ENCODE measurements around the gene AGXT2. TPM values are rescaled to one million over a fixed set of nuclear protein-coding genes. Genes with fewer than 3 reads are reported as not detected.

The AGXT2 gene
- total RNA-seq, 1 experiment from 2014 or later: not detected

DNA sequence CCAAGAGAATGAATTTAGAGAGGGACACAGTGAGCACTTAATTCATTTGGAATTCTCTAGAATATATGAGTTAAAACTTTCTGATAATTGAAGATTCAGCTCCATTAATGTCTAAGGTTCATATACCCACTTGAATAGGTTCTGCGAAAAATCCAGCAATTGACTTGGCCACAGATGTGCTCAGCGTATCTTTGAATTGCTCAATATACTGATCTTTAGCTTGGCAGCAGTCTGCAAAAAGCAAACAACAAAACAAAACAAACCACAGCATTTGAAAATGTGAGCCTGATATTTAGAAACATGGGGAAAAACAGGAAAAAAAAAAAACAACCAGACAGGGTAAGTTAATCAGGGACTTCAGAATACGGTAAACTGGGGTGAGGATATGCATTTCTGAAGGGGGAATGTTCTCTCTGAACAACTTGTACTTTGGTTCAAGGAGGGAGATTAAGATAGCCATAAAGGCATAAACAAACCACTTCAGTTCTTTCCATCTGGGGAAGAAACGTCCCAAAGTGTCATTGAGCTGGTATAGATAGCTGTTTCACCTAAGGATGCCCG lies 21.4 kb downstream of the AGXT2 start:
- Histone ChIP-seq H3K9ac (ENCODE audit: low read length) (no peak overlapping the region), H3K4me2 (ENCODE audit: low read length) (no peak overlapping the region), H3K27ac (ENCODE audit: low read depth, low read length) (no peak overlapping the region), H3K79me2 (ENCODE audit: insufficient read depth, low read length) (no peaks in the 10 kb centered on the region), H3K36me3 (ENCODE audit: control insufficient read depth in 1 of 2, insufficient read depth in 2 of 2, low read length in 2 of 2) (no peaks in the 10 kb centered on the region), H4K20me1 (ENCODE audit: insufficient read depth) (no peaks in the 10 kb centered on the region), H3K4me1 (ENCODE audit: control insufficient read depth in 1 of 2, insufficient read depth in 2 of 2, low read length in 2 of 2) (no peaks in the 10 kb centered on the region), H3K9me2 (ENCODE audit: insufficient read depth) (no peaks in the 10 kb centered on the region), H3K27me3 (ENCODE audit: insufficient read depth, low read length) (peaks cover 46% of the 10 kb centered on the region), H2AFZ (ENCODE audit: low read depth, low read length, poor library complexity, severe bottlenecking) (no peak overlapping the region), H3K9me3 (ENCODE audit: control insufficient read depth in 1 of 2, insufficient read depth in 1 of 2, low read depth in 1 of 2, low read length in 2 of 2) (no peaks in the 10 kb centered on the region), H3K4me3 (replicated peaks in 1 of 2; ENCODE audit: low read depth in 1 of 2, low read length in 2 of 2) (no peak overlapping the region)
- POLR2A ChIA-PET: no interaction called here
- ATAC-seq: no peak
- intact Hi-C loops (cut with micrococcal nuclease): no loop called here
- DNase-seq (ENCODE audit: low read depth, low spot score): no peak
- RAD21 ChIA-PET (ENCODE audit: low non-redundant PET in 1 of 2, low total read pairs in 2 of 2, uncharacterized antibody in 2 of 2, unreplicated experiment in 2 of 2): no interaction called here
- no TSS peak for BruUV-seq (replicated peaks)
- CTCF ChIA-PET: no interaction called here
- TF ChIP-seq, protein P1, sequence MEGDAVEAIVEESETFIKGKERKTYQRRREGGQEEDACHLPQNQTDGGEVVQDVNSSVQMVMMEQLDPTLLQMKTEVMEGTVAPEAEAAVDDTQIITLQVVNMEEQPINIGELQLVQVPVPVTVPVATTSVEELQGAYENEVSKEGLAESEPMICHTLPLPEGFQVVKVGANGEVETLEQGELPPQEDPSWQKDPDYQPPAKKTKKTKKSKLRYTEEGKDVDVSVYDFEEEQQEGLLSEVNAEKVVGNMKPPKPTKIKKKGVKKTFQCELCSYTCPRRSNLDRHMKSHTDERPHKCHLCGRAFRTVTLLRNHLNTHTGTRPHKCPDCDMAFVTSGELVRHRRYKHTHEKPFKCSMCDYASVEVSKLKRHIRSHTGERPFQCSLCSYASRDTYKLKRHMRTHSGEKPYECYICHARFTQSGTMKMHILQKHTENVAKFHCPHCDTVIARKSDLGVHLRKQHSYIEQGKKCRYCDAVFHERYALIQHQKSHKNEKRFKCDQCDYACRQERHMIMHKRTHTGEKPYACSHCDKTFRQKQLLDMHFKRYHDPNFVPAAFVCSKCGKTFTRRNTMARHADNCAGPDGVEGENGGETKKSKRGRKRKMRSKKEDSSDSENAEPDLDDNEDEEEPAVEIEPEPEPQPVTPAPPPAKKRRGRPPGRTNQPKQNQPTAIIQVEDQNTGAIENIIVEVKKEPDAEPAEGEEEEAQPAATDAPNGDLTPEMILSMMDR (IDR thresholded peaks at IDR 0.05 in 2 of 3, conservative IDR thresholded peaks at IDR 0.05 in 1 of 3; ENCODE audit: borderline replicate concordance in 1 of 3, insufficient read depth in 1 of 3, low read depth in 2 of 3, low read length in 2 of 3): no peak

DNA sequence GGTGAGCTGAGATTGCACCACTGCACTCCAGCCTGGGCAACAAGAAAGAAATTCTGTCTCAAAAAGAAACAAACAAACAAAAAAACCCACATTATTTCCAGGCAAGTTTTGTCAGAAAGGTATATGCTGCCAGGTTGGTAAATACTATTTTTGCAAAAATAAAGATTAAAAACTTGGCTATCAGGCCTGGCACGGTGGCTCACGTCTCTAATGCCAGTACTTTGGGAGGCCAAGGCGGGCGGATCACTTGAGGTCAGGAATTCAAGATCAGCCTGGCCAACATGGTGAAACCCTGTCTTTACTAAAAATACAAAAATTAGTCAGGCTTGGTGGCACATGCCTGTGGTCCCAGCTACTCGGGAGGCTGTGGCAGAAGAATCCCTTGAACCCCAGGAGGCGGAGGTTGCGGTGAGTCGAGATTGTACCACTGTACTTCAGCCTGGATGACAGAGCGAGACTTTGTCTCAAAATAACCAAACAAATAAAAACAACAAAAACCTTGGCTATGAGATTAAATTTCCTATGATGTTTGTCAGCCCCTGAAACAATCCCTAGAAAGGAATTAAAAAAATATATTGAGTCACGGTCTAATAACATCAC lies 22.7 kb downstream of the AGXT2 start:
- H3K9me2 ChIP-seq (ENCODE audit: insufficient read depth): no peaks in the 10 kb centered on the region
- ChIA-PET RAD21 (ENCODE audit: low non-redundant PET in 1 of 2, low total read pairs in 2 of 2, uncharacterized antibody in 2 of 2, unreplicated experiment in 2 of 2) (no interaction called here), POLR2A (no interaction called here), CTCF (no interaction called here)
- no peak for ATAC-seq
- H2AFZ ChIP-seq (ENCODE audit: low read depth, low read length, poor library complexity, severe bottlenecking): no peak overlapping the region
- no TSS peak for BruUV-seq (replicated peaks)
- no peak overlapping the region for H3K9ac ChIP-seq (ENCODE audit: low read length)
- intact Hi-C loops (cut with micrococcal nuclease): no loop called here
- H4K20me1 ChIP-seq (ENCODE audit: insufficient read depth): no peaks in the 10 kb centered on the region
- H3K27ac ChIP-seq (ENCODE audit: low read depth, low read length): no peak overlapping the region
- H3K79me2 ChIP-seq (ENCODE audit: insufficient read depth, low read length): no peaks in the 10 kb centered on the region
- no peak for TF ChIP-seq ELF1 (IDR thresholded peaks at IDR 0.05; ENCODE audit: borderline replicate concordance, low read depth)
- TF ChIP-seq EGR1 (IDR thresholded peaks at IDR 0.05; ENCODE audit: low read depth): no peak
- no peak for TF ChIP-seq SIN3A (IDR thresholded peaks at IDR 0.05; ENCODE audit: low read depth)
- no peak for TF ChIP-seq CBX3 (IDR thresholded peaks at IDR 0.05; ENCODE audit: low read depth)
- TF ChIP-seq, protein P2, sequence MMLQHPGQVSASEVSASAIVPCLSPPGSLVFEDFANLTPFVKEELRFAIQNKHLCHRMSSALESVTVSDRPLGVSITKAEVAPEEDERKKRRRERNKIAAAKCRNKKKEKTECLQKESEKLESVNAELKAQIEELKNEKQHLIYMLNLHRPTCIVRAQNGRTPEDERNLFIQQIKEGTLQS (IDR thresholded peaks at IDR 0.05): no peak
- no peak for TF ChIP-seq RAD21 (IDR thresholded peaks at IDR 0.05; ENCODE audit: low read depth)
- TF ChIP-seq TCF7L2 (IDR thresholded peaks at IDR 0.05; ENCODE audit: borderline replicate concordance, extremely low read depth, insufficient read depth, insufficient read length): no peak
- H3K36me3 ChIP-seq (ENCODE audit: control insufficient read depth in 1 of 2, insufficient read depth in 2 of 2, low read length in 2 of 2): no peaks in the 10 kb centered on the region
- H3K27me3 ChIP-seq (ENCODE audit: insufficient read depth, low read length): peaks cover 44% of the 10 kb centered on the region
- no peak overlapping the region for H3K4me2 ChIP-seq (ENCODE audit: low read length)
- H3K4me3 ChIP-seq (replicated peaks in 1 of 2; ENCODE audit: low read depth in 1 of 2, low read length in 2 of 2): no peak overlapping the region
- H3K4me1 ChIP-seq (ENCODE audit: control insufficient read depth in 1 of 2, insufficient read depth in 2 of 2, low read length in 2 of 2): no peaks in the 10 kb centered on the region
- no peak for DNase-seq (ENCODE audit: low read depth, low spot score)
- no peaks in the 10 kb centered on the region for H3K9me3 ChIP-seq (ENCODE audit: control insufficient read depth in 1 of 2, insufficient read depth in 1 of 2, low read depth in 1 of 2, low read length in 2 of 2)

All from HCT116 (cell line).